ENCODE measurements around the gene CPVL. TPM values are rescaled to one million over a fixed set of nuclear protein-coding genes. Genes with fewer than 3 reads are reported as not detected.
A peak's percentile ranks its signal among the peaks of the same experiment; 100 is the strongest.

The CPVL gene
- polyA plus RNA-seq, 3 donors: 410 to 1,111 (median 1,108) TPM

DNA sequence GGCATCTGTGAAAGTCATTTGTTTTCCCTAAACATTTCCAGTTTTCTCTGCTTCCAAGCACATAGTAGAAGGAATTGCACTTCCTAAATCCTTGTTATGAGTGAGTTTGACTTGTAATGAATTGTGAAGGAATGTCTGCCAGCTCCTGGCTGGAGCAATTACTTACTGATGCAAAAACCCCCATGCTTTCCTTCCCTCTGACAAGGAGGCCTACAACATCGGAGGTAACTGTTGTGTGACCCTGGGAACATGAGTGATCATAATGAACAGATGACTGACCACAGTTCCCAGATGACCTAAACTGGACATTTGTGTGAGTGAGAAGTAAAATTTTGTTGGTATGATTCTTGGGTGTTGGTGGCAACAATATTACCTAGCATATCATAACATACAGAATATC, 21.4 kb upstream of the CPVL start:
- Histone ChIP-seq H3K4me3 (replicated peaks in 1 of 3; ENCODE audit: low read depth in 2 of 3, low read length in 3 of 3) (no peak overlapping the region), H3K36me3 (replicated peaks in 1 of 2; ENCODE audit: control insufficient read depth in 1 of 2, insufficient read depth in 2 of 2, low read length in 2 of 2) (peaks cover 2 to 15% of the 10 kb centered on the region in 2 donors), H3K27ac (ENCODE audit: low read depth in 1 of 2, low read length in 2 of 2) (no peak overlapping the region), H4K20me1 (ENCODE audit: insufficient read depth, low read length) (peaks cover 80% of the 10 kb centered on the region), H3K79me2 (ENCODE audit: insufficient read depth, low read length) (peaks cover 4% of the 10 kb centered on the region), H3K4me1 (ENCODE audit: control insufficient read depth in 1 of 2, insufficient read depth in 2 of 2, low read length in 2 of 2) (no peaks in the 10 kb centered on the region), H3K9me3 (replicated peaks in 1 of 2; ENCODE audit: control insufficient read depth in 1 of 2, insufficient read depth in 1 of 2, low read length in 2 of 2) (peaks cover 5 to 7% of the 10 kb centered on the region in 2 donors), H3K4me2 (replicated peaks; ENCODE audit: extremely low read depth, low read length, poor library complexity, severe bottlenecking) (no peak overlapping the region), H2AFZ (ENCODE audit: insufficient read depth, low read depth, low read length, poor library complexity, severe bottlenecking) (no peak overlapping the region), H3K27me3 (ENCODE audit: control insufficient read depth in 2 of 2, insufficient read depth in 2 of 2, low read length in 2 of 2) (no peaks in the 10 kb centered on the region), H3K9ac (ENCODE audit: insufficient read depth, low read length, poor library complexity, severe bottlenecking) (no peak overlapping the region)
- no peak for DNase-seq
- no peak overlapping the region for H3K4me3 Mint-ChIP-seq
- intact Hi-C loops (cut with micrococcal nuclease): no loop called here
- H3K36me3 Mint-ChIP-seq: peaks cover 20 to 26% of the 10 kb centered on the region in 2 donors
- H3K27me3 Mint-ChIP-seq (ENCODE audit: low read depth in 3 of 3): no peaks in the 10 kb centered on the region
- peak overlapping the region in 1 of 7 donors; percentile 70 for H3K27ac Mint-ChIP-seq
- WGBS (ENCODE audit: insufficient coverage): no CpG with 5 or more reads among the region's 1 CpG
- peaks cover 5% of the 10 kb centered on the region for H3K4me1 Mint-ChIP-seq
- TF ChIP-seq, protein P1, sequence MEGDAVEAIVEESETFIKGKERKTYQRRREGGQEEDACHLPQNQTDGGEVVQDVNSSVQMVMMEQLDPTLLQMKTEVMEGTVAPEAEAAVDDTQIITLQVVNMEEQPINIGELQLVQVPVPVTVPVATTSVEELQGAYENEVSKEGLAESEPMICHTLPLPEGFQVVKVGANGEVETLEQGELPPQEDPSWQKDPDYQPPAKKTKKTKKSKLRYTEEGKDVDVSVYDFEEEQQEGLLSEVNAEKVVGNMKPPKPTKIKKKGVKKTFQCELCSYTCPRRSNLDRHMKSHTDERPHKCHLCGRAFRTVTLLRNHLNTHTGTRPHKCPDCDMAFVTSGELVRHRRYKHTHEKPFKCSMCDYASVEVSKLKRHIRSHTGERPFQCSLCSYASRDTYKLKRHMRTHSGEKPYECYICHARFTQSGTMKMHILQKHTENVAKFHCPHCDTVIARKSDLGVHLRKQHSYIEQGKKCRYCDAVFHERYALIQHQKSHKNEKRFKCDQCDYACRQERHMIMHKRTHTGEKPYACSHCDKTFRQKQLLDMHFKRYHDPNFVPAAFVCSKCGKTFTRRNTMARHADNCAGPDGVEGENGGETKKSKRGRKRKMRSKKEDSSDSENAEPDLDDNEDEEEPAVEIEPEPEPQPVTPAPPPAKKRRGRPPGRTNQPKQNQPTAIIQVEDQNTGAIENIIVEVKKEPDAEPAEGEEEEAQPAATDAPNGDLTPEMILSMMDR (IDR thresholded peaks at IDR 0.05): no peak
- H3K9me3 Mint-ChIP-seq: peaks cover 5 to 12% (median 9%) of the 10 kb centered on the region in 7 donors

DNA sequence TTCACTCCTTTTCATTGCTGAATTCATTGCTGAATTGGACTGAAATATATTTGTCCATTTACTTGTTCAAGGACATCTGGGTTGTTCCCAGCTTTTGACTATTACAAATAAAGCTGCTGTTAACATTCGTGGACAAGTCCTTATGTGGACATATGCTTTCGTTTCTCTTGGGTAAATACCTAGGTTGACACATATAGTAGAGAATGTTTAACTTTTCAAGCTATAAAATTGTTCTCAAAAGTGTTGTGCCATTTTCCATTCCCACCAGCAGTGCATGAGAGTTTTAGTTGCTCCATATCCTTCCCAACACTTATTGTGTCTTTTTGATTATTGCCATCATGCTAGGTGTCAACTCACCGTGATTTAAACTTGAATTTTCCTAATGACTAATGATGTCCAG, 17.5 kb upstream of the CPVL start:
- intact Hi-C loops (cut with micrococcal nuclease): no loop called here
- no peaks in the 10 kb centered on the region for H3K27me3 ChIP-seq (ENCODE audit: control insufficient read depth in 2 of 2, insufficient read depth in 2 of 2, low read length in 2 of 2)

More for the DNA sequence above, 17.5 kb upstream of the CPVL start:
- Histone ChIP-seq H3K36me3 (replicated peaks in 1 of 2; ENCODE audit: control insufficient read depth in 1 of 2, insufficient read depth in 2 of 2, low read length in 2 of 2) (peaks cover 0 to 5% of the 10 kb centered on the region in 2 donors), H3K4me1 (ENCODE audit: control insufficient read depth in 1 of 2, insufficient read depth in 2 of 2, low read length in 2 of 2) (peaks cover 4 to 6% of the 10 kb centered on the region in 2 donors), H3K27ac (ENCODE audit: low read depth in 1 of 2, low read length in 2 of 2) (no peak overlapping the region), H4K20me1 (ENCODE audit: insufficient read depth, low read length) (peaks cover 68% of the 10 kb centered on the region), H2AFZ (ENCODE audit: insufficient read depth, low read depth, low read length, poor library complexity, severe bottlenecking) (no peak overlapping the region), H3K9me3 (replicated peaks in 1 of 2; ENCODE audit: control insufficient read depth in 1 of 2, insufficient read depth in 1 of 2, low read length in 2 of 2) (peaks cover 5 to 7% of the 10 kb centered on the region in 2 donors), H3K4me3 (replicated peaks in 1 of 3; ENCODE audit: low read depth in 2 of 3, low read length in 3 of 3) (no peak overlapping the region), H3K4me2 (replicated peaks; ENCODE audit: extremely low read depth, low read length, poor library complexity, severe bottlenecking) (no peak overlapping the region), H3K79me2 (ENCODE audit: insufficient read depth, low read length) (peaks cover 4% of the 10 kb centered on the region), H3K9ac (ENCODE audit: insufficient read depth, low read length, poor library complexity, severe bottlenecking) (no peak overlapping the region)
- no peak for DNase-seq
- peaks cover 16 to 25% of the 10 kb centered on the region in 2 donors for H3K36me3 Mint-ChIP-seq
- no peak overlapping the region for H3K4me3 Mint-ChIP-seq
- H3K4me1 Mint-ChIP-seq: peaks cover 13% of the 10 kb centered on the region
- no peaks in the 10 kb centered on the region for H3K27me3 Mint-ChIP-seq (ENCODE audit: low read depth in 3 of 3)
- peaks cover 5 to 15% (median 9%) of the 10 kb centered on the region in 7 donors for H3K9me3 Mint-ChIP-seq
- H3K27ac Mint-ChIP-seq: no peak overlapping the region
- TF ChIP-seq, protein P1 (IDR thresholded peaks at IDR 0.05): no peak
- WGBS (ENCODE audit: insufficient coverage): no CpG with 5 or more reads among the region's 3 CpGs

All from CD14-positive monocyte (primary cell).